NB4 (cell line): ENCODE data around the gene PRKAA1.

ENCODE experiments used
- CTCF ChIP-seq: IDR thresholded peaks from one replicate; pipeline ENCODE4 v1.5.1; 2012; ENCODE audit warnings: low read depth, low read length
- POLR2A ChIP-seq: IDR thresholded peaks from 2 replicates; pipeline ENCODE4 v1.6.1; 2011; ENCODE audit warnings: mild to moderate bottlenecking; ENCODE audit not compliant: insufficient read length; ENCODE audit errors: extremely low read depth

GRCh38 chr5:40841068-40841805, 43.1 kb upstream of the PRKAA1 start, which contains the start of gene CARD6:
- no peak for TF ChIP-seq CTCF
- no peak for TF ChIP-seq POLR2A
